IMR-90 (cell line): ENCODE data around the gene SERPINA3. TPM values are rescaled to one million over a fixed set of nuclear protein-coding genes. Genes with fewer than 3 reads are reported as not detected.

ENCODE experiments used
- ATAC-seq: fragments of 200-7000 bp; cut with Tn5 transposase; 2 replicates; pipeline ENCODE4 v1.9.1; 2020; ENCODE audit warnings: low read depth, mild to moderate bottlenecking, moderate library complexity
- BruUV-seq: library from RNA; stranded (reverse); fragments of 400-500 nt; replicated peaks from 2 replicates; lab custom pipeline; 2021; lab: Mats Ljungman, UMichigan
- CTCF ChIA-PET: fragments of 300-600 bp; formaldehyde crosslinking; extraction: SDS; loops from one replicate; lab custom pipeline; 2021; ENCODE audit warnings: antibody characterized with exemption; lab: Yijun Ruan, JAX
- POLR2A ChIA-PET: fragments of 300-600 bp; sonication (Branson Sonifier 250); formaldehyde crosslinking; loops from one replicate; lab custom pipeline; 2022; ENCODE audit warnings: antibody characterized with exemption; ENCODE audit not compliant: unreplicated experiment; lab: Charles Lee
- DNase-seq: peaks from one replicate; pipeline ENCODE4 v3.0.0; 2013
- H2AFZ ChIP-seq: replicated peaks from 2 replicates; pipeline ENCODE3; 2013; ENCODE audit warnings: low read length, mild to moderate bottlenecking; ENCODE audit not compliant: poor library complexity
- H2AK5ac ChIP-seq: 2 replicates; pipeline ENCODE4 v1.6.1; 2013; ENCODE audit warnings: low read depth, low read length, inconsistent platforms
- H2AK9ac ChIP-seq: replicated peaks from 2 replicates; pipeline ENCODE3; 2013; ENCODE audit warnings: mild to moderate bottlenecking, low read depth, low read length, moderate library complexity; ENCODE audit not compliant: poor library complexity
- H2BK120ac ChIP-seq: 2 replicates; pipeline ENCODE4 v1.6.1; 2013; ENCODE audit warnings: low read depth, low read length, inconsistent platforms
- H2BK15ac ChIP-seq: 3 replicates; pipeline ENCODE4 v1.6.1; 2013; ENCODE audit warnings: low read depth, low read length, inconsistent platforms
- H2BK20ac ChIP-seq: 2 replicates; pipeline ENCODE4 v1.6.1; 2013; ENCODE audit warnings: low read depth, mild to moderate bottlenecking, inconsistent platforms, low read length, moderate library complexity
- H2BK5ac ChIP-seq: 2 replicates; pipeline ENCODE4 v1.6.1; 2013; ENCODE audit warnings: mild to moderate bottlenecking, low read depth, low read length, inconsistent platforms; ENCODE audit not compliant: poor library complexity, severe bottlenecking
- H3K14ac ChIP-seq: replicated peaks from 2 replicates; pipeline ENCODE4 v1.6.1; 2013; ENCODE audit warnings: low read depth, low read length, inconsistent platforms
- H3K18ac ChIP-seq: 2 replicates; pipeline ENCODE4 v1.6.1; 2013; ENCODE audit warnings: low read depth, low read length, control low read depth
- H3K23ac ChIP-seq: 2 replicates; pipeline ENCODE4 v1.6.1; 2013; ENCODE audit warnings: low read depth, low read length, inconsistent platforms
- H3K27ac ChIP-seq: 2 replicates; pipeline ENCODE4 v1.5.1; 2013; ENCODE audit warnings: mild to moderate bottlenecking, control low read depth, low read length; ENCODE audit not compliant: insufficient read depth
- H3K27me3 ChIP-seq: 2 replicates; pipeline ENCODE4 v1.6.1; 2013; ENCODE audit warnings: low read length; ENCODE audit not compliant: control insufficient read depth, insufficient read depth
- H3K36me3 ChIP-seq: 2 replicates; pipeline ENCODE4 v1.6.1; 2013; ENCODE audit warnings: low read length, mixed read lengths; ENCODE audit not compliant: control insufficient read depth, insufficient read depth
- H3K4ac ChIP-seq: 2 replicates; pipeline ENCODE4 v1.6.1; 2013; ENCODE audit warnings: low read depth, low read length, inconsistent platforms
- H3K4me1 ChIP-seq: 2 replicates; pipeline ENCODE4 v1.6.1; 2013; ENCODE audit warnings: low read length, mixed read lengths; ENCODE audit not compliant: control insufficient read depth, insufficient read depth
- H3K4me2 ChIP-seq: 2 replicates; pipeline ENCODE4 v1.6.1; 2013; ENCODE audit warnings: low read depth, mild to moderate bottlenecking, control low read depth, low read length, moderate library complexity
- H3K4me3 ChIP-seq: 2 replicates; pipeline ENCODE4 v1.5.1; 2013; ENCODE audit warnings: low read depth, mild to moderate bottlenecking, control low read depth, low read length, moderate library complexity; ENCODE audit not compliant: insufficient read depth
- H3K56ac ChIP-seq: 2 replicates; pipeline ENCODE4 v1.6.1; 2013; ENCODE audit warnings: low read length, inconsistent platforms; ENCODE audit not compliant: insufficient read depth; ENCODE audit errors: extremely low read depth
- H3K79me1 ChIP-seq, 2 experiments: 2 replicates each; pipeline ENCODE4 v1.6.1; 2013; ENCODE audit warnings: low read length in 2 of 2, inconsistent platforms in 1 of 2, low read depth in 1 of 2
- H3K9ac ChIP-seq: 2 replicates; pipeline ENCODE4 v1.6.1; 2013; ENCODE audit warnings: low read depth, low read length, control low read depth
- H3K9me1 ChIP-seq: 2 replicates; pipeline ENCODE4 v1.6.1; 2013; ENCODE audit warnings: low read length, inconsistent platforms; ENCODE audit not compliant: insufficient read depth
- H3K9me3 ChIP-seq: 2 replicates; pipeline ENCODE4 v1.6.1; 2013; ENCODE audit warnings: low read length; ENCODE audit not compliant: control insufficient read depth, insufficient read depth
- H4K20me1 ChIP-seq: 2 replicates; pipeline ENCODE4 v1.6.1; 2013; ENCODE audit warnings: low read length, inconsistent platforms; ENCODE audit not compliant: insufficient read depth
- H4K5ac ChIP-seq: 2 replicates; pipeline ENCODE4 v1.6.1; 2013; ENCODE audit warnings: mild to moderate bottlenecking, low read depth, low read length, control low read depth
- H4K8ac ChIP-seq, 2 experiments: 2 replicates each; pipeline ENCODE4 v1.6.1; 2013; ENCODE audit warnings: low read depth in 2 of 2, low read length in 2 of 2, control low read depth in 1 of 2, inconsistent platforms in 1 of 2
- H4K91ac ChIP-seq: 2 replicates; pipeline ENCODE4 v1.6.1; 2013; ENCODE audit warnings: low read depth, low read length, inconsistent platforms; ENCODE audit not compliant: insufficient read depth
- CEBPB ChIP-seq: IDR thresholded peaks from 2 replicates; pipeline ENCODE4 v1.6.1; 2012; ENCODE audit warnings: low read depth, low read length, improper control_type of control experiment
- FOS ChIP-seq: fragments of 150-350 bp; IDR thresholded peaks from 2 replicates; pipeline ENCODE4 v1.6.1; 2016; ENCODE audit warnings: low read depth, low read length
- MAFK ChIP-seq: IDR thresholded peaks from 2 replicates; pipeline ENCODE4 v1.6.1; 2012; ENCODE audit warnings: low read depth, low read length, improper control_type of control experiment
- MXI1 ChIP-seq: IDR thresholded peaks from 2 replicates; pipeline ENCODE4 v1.6.1; 2012; ENCODE audit warnings: low read depth, mild to moderate bottlenecking, low read length, moderate library complexity, borderline replicate concordance
- NFE2L2 ChIP-seq: fragments of 150-350 bp; IDR thresholded peaks from 2 replicates; pipeline ENCODE4 v1.6.1; 2016; ENCODE audit warnings: low read depth, mild to moderate bottlenecking, low read length
- RCOR1 ChIP-seq: IDR thresholded peaks from 2 replicates; pipeline ENCODE4 v1.6.1; 2012; ENCODE audit warnings: mild to moderate bottlenecking, low read length, improper control_type of control experiment; ENCODE audit not compliant: insufficient replicate concordance
- WGBS, 2 experiments: methylation state at CpG; one replicate each; pipeline versions ENCODE4 v1.1.5 to v1.1.7; 2013; ENCODE audit warnings: missing lambda C conversion rate in 2 of 2; ENCODE audit not compliant: insufficient read length in 1 of 2; ENCODE audit errors: extremely low coverage in 2 of 2; 5-methylcytosine and 5-hydroxymethylcytosine counted together
- dilution Hi-C: fragments of 300-500 bp; cut with HindIII; formaldehyde crosslinking; loops from one replicate; pipeline ENCODE4 v1.14.3; 2018; ENCODE audit warnings: low sequenced_read_pairs; ENCODE audit not compliant: unreplicated experiment
- in situ Hi-C: fragments of 300-500 bp; cut with MboI; formaldehyde crosslinking; loops from 3 replicates; pipeline ENCODE4 v1.14.3; 2019; ENCODE audit warnings: low sequenced_read_pairs, inconsistent platforms, mixed read lengths
- intact Hi-C: fragments of 100-400 bp; cut with micrococcal nuclease; formaldehyde crosslinking; loops from 2 replicates; pipeline ENCODE4 v1.10.0; 2022
- polyA plus RNA-seq, 3 experiments: library from polyadenylated mRNA; depleted of rRNA; stranded (reverse); fragments of >200 nt; gene quantifications; 2 replicates each; pipeline ENCODE4 v1.2.3, GENCODE V29; 2012; ENCODE audit warnings: low replicate concordance in 1 of 3
- total RNA-seq: library from RNA; depleted of rRNA; stranded (reverse); fragments of >200 nt; gene quantifications from 2 replicates; pipeline ENCODE4 v1.2.3, GENCODE V29; 2012
- TF ChIP-seq, protein P1 (sequence below): conservative IDR thresholded peaks from 2 replicates; pipeline ENCODE4 v1.5.1; 2012; ENCODE audit warnings: mild to moderate bottlenecking, low read depth, low read length, improper control_type of control experiment

The SERPINA3 gene
- total and polyA plus RNA-seq, 2 of the 4 experiments (the other 2 are of a cell fraction), result 0.36 to 0.48 TPM

DNA sequence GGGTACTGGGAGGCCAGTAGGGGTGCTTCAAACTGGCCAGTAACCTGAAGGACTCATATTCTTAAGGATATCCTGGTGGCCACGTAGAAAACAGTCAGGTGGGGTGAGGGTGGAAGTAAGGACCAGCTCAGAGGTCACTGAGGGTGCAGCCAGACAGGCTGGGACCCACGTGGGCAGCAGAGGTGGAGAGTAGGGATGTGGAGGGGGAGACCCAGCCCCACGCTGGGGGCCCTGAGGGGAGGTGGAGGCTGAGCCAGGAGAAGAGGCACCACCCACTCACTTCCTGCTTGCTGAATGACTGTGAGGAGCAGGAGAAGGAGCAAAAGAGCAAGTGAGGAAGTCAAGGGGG, 12.6 kb upstream of the SERPINA3 start:
- no peak overlapping the region for H3K9ac ChIP-seq
- no peaks in the 10 kb centered on the region for H3K9me3 ChIP-seq
- H3K23ac ChIP-seq, result no peak overlapping the region
- no peaks in the 10 kb centered on the region; the same call in 1 of the 2 replicates for H3K27me3 ChIP-seq
- H2BK120ac ChIP-seq, result peak overlapping the region; percentile 37; the same call in 1 of the 2 replicates
- dilution Hi-C loops (no loop called here), intact Hi-C loops (loop anchor here (5.0 kb wide), 2 partner anchors 68 to 933 kb away; no protein-coding TSS in a partner anchor), in situ Hi-C loops (no loop called here)
- peak overlapping the region; percentile 29; the same call in 1 of the 2 replicates for H2BK20ac ChIP-seq
- H2AFZ ChIP-seq, result peak overlapping the region; percentile 21
- peaks cover 20% of the 10 kb centered on the region for H3K4me1 ChIP-seq
- peak overlapping the region; percentile 23; the same call in 1 of the 3 replicates for H2BK15ac ChIP-seq
- H4K20me1 ChIP-seq, result no peaks in the 10 kb centered on the region
- TF ChIP-seq FOS (no peak), MAFK (no peak), RCOR1 (no peak), CEBPB (no peak), NFE2L2 (no peak), MXI1 (no peak)
- TF ChIP-seq, protein P1, sequence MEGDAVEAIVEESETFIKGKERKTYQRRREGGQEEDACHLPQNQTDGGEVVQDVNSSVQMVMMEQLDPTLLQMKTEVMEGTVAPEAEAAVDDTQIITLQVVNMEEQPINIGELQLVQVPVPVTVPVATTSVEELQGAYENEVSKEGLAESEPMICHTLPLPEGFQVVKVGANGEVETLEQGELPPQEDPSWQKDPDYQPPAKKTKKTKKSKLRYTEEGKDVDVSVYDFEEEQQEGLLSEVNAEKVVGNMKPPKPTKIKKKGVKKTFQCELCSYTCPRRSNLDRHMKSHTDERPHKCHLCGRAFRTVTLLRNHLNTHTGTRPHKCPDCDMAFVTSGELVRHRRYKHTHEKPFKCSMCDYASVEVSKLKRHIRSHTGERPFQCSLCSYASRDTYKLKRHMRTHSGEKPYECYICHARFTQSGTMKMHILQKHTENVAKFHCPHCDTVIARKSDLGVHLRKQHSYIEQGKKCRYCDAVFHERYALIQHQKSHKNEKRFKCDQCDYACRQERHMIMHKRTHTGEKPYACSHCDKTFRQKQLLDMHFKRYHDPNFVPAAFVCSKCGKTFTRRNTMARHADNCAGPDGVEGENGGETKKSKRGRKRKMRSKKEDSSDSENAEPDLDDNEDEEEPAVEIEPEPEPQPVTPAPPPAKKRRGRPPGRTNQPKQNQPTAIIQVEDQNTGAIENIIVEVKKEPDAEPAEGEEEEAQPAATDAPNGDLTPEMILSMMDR, result no peak
- ChIA-PET POLR2A (no interaction called here), CTCF (interaction anchor here (0.6 kb wide), 1 partner anchor 696 kb away, joined by 3 read pairs; no protein-coding TSS in a partner anchor)
- no peak overlapping the region for H3K27ac ChIP-seq
- H3K36me3 ChIP-seq, result no peaks in the 10 kb centered on the region
- peak overlapping the region in 1 of 2 experiments; percentile 5; a peak in 1 of 4 replicates for H4K8ac ChIP-seq
- no peak overlapping the region for H3K4me2 ChIP-seq
- peak overlapping the region; percentile 25 for H2BK5ac ChIP-seq
- no peak overlapping the region for H3K4me3 ChIP-seq
- ATAC-seq (no peak), DNase-seq (no peak)
- H4K5ac ChIP-seq, result no peak overlapping the region
- no TSS peak for BruUV-seq
- no peaks in the 10 kb centered on the region for H3K79me1 ChIP-seq
- peak overlapping the region; percentile 20; the same call in 1 of the 2 replicates for H2AK5ac ChIP-seq
- peak overlapping the region; percentile 42; the same call in 1 of the 2 replicates for H4K91ac ChIP-seq
- H3K56ac ChIP-seq, result no peak overlapping the region
- peaks cover 7% of the 10 kb centered on the region; the same call in 1 of the 2 replicates for H3K9me1 ChIP-seq
- no peak overlapping the region; the same call in 1 of the 2 replicates for H3K4ac ChIP-seq
- peak overlapping the region; percentile 62 for H2AK9ac ChIP-seq
- H3K14ac ChIP-seq, result no peak overlapping the region
- no peak overlapping the region for H3K18ac ChIP-seq
- no CpG with 5 or more reads among the region's 3 CpGs for WGBS, 2 experiments
